Activated B cell treated with CpG ODN at 0.5 μM for 24 hours (primary cell): ENCODE measurements around the gene SLIT3. TPM values are rescaled to one million over a fixed set of nuclear protein-coding genes. Genes with fewer than 3 reads are reported as not detected.

Source experiments
- ATAC-seq: fragments of 200-7000 bp; cut with Tn5 transposase; one replicate; pipeline ENCODE4 v1.10.0; 2021; ENCODE audit warnings: low read depth, mild to moderate bottlenecking, moderate library complexity
- CTCF ChIA-PET: fragments of 350-600 bp; sonication (Branson Sonifier 250); formaldehyde crosslinking; loops from one replicate; lab custom pipeline; 2021; ENCODE audit warnings: antibody characterized with exemption; lab: Charles Lee
- POLR2A ChIA-PET: fragments of 350-600 bp; sonication (Branson Sonifier 250); formaldehyde crosslinking; loops from one replicate; lab custom pipeline; 2021; ENCODE audit warnings: antibody characterized with exemption; lab: Charles Lee
- DNase-seq: peaks from one replicate; pipeline ENCODE4 v3.0.0; 2022
- H3K27ac Mint-ChIP-seq: one replicate; pipeline ENCODE4 v1.8.0; 2020; ENCODE audit warnings: mixed read lengths
- H3K27me3 Mint-ChIP-seq: one replicate; pipeline ENCODE4 v1.8.0; 2021; ENCODE audit warnings: mixed read lengths
- H3K36me3 Mint-ChIP-seq: one replicate; pipeline ENCODE4 v1.8.0; 2021; ENCODE audit warnings: low read depth, mixed read lengths
- H3K4me1 Mint-ChIP-seq: one replicate; pipeline ENCODE4 v1.8.0; 2021; ENCODE audit warnings: mixed read lengths
- H3K4me3 Mint-ChIP-seq: one replicate; pipeline ENCODE4 v1.8.0; 2020; ENCODE audit warnings: mild to moderate bottlenecking, mixed read lengths
- H3K9me3 Mint-ChIP-seq: one replicate; pipeline ENCODE4 v1.8.0; 2020; ENCODE audit warnings: mixed read lengths
- CTCF ChIP-seq: fragments of 200-600 bp; IDR thresholded peaks from one replicate; pipeline ENCODE4 v1.8.0; 2022; ENCODE audit warnings: antibody characterized with exemption, mild to moderate bottlenecking
- intact Hi-C: fragments of 100-400 bp; cut with micrococcal nuclease; formaldehyde crosslinking; loops from one replicate; pipeline ENCODE4 v1.15.1; 2024
- total RNA-seq: library from RNA; stranded (reverse); gene quantifications from 2 replicates; pipeline ENCODE4 v1.2.3, GENCODE V29; 2022

The SLIT3 gene
- total RNA-seq, 1 donor from 2014 or later = not detected

- ChIA-PET POLR2A (no interaction called here), CTCF (no interaction called here)
- no peak for ATAC-seq
- no peaks in the 10 kb centered on the region for H3K36me3 Mint-ChIP-seq
- no peaks in the 10 kb centered on the region for H3K9me3 Mint-ChIP-seq
- H3K27me3 Mint-ChIP-seq = peaks cover 8% of the 10 kb centered on the region
- no peak for TF ChIP-seq CTCF
- no peak overlapping the region for H3K27ac Mint-ChIP-seq
- intact Hi-C loops = no loop called here
- no peaks in the 10 kb centered on the region for H3K4me1 Mint-ChIP-seq
- DNase-seq = no peak
- no peak overlapping the region for H3K4me3 Mint-ChIP-seq
Observed at GRCh38 chr5:168784454-168784853, 516.5 kb downstream of the SLIT3 start.

GRCh38 chr5:168781941-168782571 lies 518.9 kb downstream of the SLIT3 start:
- POLR2A ChIA-PET = no interaction called here
- no peak for DNase-seq
- intact Hi-C loops = no loop called here
- no peaks in the 10 kb centered on the region for H3K27me3 Mint-ChIP-seq
- H3K27ac Mint-ChIP-seq = no peak overlapping the region
- no peaks in the 10 kb centered on the region for H3K36me3 Mint-ChIP-seq
- H3K9me3 Mint-ChIP-seq = peaks cover 4% of the 10 kb centered on the region
- CTCF ChIA-PET = no interaction called here
- H3K4me3 Mint-ChIP-seq = no peak overlapping the region
- no peak for TF ChIP-seq CTCF
- no peak for ATAC-seq
- H3K4me1 Mint-ChIP-seq = no peaks in the 10 kb centered on the region

GRCh38 chr5:168780888-168781287 lies 520.1 kb downstream of the SLIT3 start:
- no peak overlapping the region for H3K4me3 Mint-ChIP-seq
- DNase-seq = no peak
- intact Hi-C loops = no loop called here
- H3K27ac Mint-ChIP-seq = no peak overlapping the region
- H3K36me3 Mint-ChIP-seq = no peaks in the 10 kb centered on the region
- no peak for TF ChIP-seq CTCF
- ChIA-PET CTCF (no interaction called here), POLR2A (no interaction called here)
- no peak for ATAC-seq
- H3K27me3 Mint-ChIP-seq = no peaks in the 10 kb centered on the region
- peaks cover 5% of the 10 kb centered on the region for H3K9me3 Mint-ChIP-seq
- H3K4me1 Mint-ChIP-seq = no peaks in the 10 kb centered on the region

GRCh38 chr5:168779333-168779732 lies 521.6 kb downstream of the SLIT3 start:
- Mint-ChIP-seq H3K27ac (no peak overlapping the region), H3K4me3 (no peak overlapping the region), H3K4me1 (no peaks in the 10 kb centered on the region), H3K27me3 (peaks cover 2% of the 10 kb centered on the region), H3K9me3 (peaks cover 5% of the 10 kb centered on the region), H3K36me3 (no peaks in the 10 kb centered on the region)
- ChIA-PET POLR2A (no interaction called here), CTCF (no interaction called here)
- intact Hi-C loops = no loop called here
- DNase-seq (no peak), ATAC-seq (no peak)
- no peak for TF ChIP-seq CTCF

- no peak for ATAC-seq
- Mint-ChIP-seq H3K27ac (no peak overlapping the region), H3K4me1 (no peaks in the 10 kb centered on the region), H3K9me3 (peaks cover 5% of the 10 kb centered on the region), H3K36me3 (no peaks in the 10 kb centered on the region), H3K4me3 (no peak overlapping the region), H3K27me3 (peaks cover 2% of the 10 kb centered on the region)
- intact Hi-C loops = no loop called here
- DNase-seq = no peak
- ChIA-PET CTCF (no interaction called here), POLR2A (no interaction called here)
- TF ChIP-seq CTCF = no peak
Observed at GRCh38 chr5:168778536-168778935, 522.4 kb downstream of the SLIT3 start.
